ENCODE measurements around the gene MAPRE2.
"Not testable (repeated sequence)": the region's sequence is repeated elsewhere in the genome, so short reads cannot be mapped to it uniquely, and the experiment has no call there.

The MAPRE2 gene

DNA sequence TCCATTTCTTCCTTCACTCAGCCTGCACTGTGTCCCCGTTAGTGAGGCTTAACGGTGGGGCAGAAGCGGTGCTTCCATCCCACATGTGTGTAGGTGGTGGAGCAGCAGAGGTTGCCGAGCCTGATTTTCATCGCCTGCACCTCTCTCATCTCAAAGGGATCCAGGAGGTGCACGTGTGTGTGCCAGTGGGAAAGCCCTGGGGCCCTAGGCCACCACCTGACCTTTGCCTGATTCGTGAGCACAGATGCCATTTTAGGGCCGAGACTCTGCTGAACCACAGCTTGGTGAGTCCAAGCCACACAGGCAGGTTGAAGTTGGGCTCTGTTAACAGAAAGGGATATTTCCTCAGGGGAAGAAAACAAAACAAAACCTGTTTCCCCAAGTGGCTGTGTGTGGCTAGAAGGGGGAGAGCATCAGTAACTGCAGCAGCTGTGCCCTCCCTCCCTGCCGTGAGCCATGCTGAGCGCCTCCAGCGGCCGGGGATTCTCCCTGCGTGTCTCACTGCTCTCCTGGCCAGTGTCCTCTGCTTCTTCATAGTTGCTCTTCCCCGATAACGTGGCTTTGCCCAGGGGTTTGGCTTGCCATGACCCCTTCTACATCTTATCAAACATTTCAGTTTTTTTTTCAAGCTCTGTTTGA is 81.5 kb downstream of the MAPRE2 start:
- peak in 1 of 3 experiments; percentile 26 for DNase-seq (ENCODE audit: low read depth in 3 of 3)

DNA sequence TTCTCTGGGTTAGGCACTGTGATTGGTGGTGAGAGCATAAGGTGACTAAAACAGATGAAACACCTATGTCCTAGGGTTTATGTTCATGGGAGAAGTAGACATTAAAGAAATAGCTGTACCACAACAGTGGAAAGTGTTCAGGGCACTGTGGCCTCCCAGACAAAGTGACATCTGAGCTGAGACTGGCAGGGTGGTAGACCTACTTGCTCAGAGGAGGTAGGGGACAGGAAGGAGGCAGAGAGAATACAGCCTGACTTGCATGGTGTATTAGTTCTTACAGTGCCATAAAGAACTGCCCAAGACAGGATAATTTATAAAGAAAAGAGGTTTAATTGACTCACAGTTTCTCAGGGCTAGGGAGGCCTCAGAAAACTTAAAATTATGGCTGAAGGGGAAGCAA is 82.6 kb downstream of the MAPRE2 start:
- DNase-seq (ENCODE audit: low read depth in 3 of 3) = no peak

DNA sequence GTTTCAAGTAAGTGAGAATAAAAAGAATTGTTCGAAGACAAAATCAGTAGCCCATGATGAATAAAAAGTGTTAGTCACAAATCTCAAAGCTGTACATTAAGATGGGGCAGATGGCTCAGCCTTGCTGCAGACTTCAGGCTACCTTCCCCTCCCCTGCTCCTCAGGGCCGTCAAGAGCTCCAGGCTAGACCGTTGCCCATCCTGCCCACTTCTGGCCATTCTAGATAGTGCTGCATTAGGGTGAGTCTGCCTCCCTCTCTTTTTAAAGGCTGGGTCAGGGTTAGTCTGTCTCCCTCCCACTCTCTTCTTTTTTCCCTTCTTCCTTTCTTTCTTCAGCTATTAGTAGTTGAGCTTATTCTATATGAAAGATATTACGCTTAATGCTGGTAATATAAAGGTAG is 86.0 kb downstream of the MAPRE2 start:
- no peak for DNase-seq (ENCODE audit: low read depth in 3 of 3)

DNA sequence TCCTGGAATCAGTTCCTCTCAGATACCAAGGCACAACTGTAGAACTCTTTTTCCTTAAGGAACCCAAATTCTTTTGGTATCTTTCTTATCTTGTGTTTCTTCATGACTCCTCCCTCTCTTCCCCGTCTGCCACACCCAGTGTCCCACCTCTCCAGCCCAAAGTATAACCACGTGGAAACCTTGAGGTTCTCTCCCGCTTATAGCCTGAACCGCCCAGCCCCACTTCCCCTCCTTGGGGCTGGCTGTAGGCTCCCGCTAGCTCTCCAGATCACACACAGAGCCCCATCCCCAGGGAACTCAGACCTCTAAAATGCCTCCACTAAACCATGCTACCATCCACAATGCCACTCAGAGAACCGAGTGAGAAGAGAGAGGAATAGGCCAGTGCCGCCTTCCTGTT is 87.5 kb downstream of the MAPRE2 start:
- no peak for DNase-seq (ENCODE audit: low read depth in 3 of 3)

DNA sequence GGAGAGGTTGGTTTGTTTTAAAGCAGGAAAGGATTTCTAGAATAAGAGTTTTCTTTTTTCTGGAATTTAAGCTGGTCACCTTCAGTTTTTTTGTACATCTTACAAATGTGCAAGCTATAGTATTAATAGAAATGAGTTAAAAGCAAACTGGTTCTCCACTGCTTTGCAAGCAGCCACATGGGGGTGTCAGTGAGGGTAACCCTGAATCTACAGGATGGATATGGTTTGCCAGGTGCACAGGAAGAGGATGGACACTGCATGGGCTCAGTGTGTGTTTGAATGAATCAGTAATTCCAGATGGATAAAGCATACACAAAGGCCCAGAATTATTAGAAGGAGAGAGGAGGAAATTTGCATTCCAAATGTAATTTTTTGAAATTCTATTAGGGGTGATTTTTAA is 89.0 kb downstream of the MAPRE2 start:
- no peak for DNase-seq (ENCODE audit: low read depth in 3 of 3)

DNA sequence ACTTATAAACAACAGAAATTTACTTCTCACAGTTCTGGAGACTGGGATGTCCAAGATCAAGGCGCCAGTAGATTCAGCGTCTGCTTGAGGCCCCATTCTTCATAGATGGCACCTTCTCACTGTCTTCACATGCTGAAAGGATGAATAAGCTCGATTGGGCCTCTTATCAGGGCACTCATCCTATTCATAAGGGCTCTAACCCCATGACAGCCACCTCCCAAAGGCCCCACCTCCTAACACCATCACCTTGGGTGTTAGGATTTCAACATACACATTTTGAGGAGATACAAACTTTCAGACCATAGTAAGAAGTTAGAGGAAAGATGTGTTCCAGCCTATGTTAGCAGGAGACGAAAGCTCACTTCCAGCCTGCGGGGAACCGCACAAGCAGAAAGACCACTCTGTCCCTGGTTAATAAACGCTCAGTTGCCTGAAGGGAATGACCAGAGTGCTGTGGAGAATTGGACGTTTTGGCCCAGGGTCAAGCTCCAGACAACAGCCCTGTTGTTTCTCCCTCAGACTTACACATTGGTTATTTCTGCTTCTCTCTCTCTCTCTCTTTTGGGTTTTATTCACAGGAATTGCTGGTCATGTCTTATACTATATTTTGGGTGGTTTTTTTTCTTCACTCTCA is 90.3 kb downstream of the MAPRE2 start:
- no peak for DNase-seq (ENCODE audit: low read depth in 3 of 3)

DNA sequence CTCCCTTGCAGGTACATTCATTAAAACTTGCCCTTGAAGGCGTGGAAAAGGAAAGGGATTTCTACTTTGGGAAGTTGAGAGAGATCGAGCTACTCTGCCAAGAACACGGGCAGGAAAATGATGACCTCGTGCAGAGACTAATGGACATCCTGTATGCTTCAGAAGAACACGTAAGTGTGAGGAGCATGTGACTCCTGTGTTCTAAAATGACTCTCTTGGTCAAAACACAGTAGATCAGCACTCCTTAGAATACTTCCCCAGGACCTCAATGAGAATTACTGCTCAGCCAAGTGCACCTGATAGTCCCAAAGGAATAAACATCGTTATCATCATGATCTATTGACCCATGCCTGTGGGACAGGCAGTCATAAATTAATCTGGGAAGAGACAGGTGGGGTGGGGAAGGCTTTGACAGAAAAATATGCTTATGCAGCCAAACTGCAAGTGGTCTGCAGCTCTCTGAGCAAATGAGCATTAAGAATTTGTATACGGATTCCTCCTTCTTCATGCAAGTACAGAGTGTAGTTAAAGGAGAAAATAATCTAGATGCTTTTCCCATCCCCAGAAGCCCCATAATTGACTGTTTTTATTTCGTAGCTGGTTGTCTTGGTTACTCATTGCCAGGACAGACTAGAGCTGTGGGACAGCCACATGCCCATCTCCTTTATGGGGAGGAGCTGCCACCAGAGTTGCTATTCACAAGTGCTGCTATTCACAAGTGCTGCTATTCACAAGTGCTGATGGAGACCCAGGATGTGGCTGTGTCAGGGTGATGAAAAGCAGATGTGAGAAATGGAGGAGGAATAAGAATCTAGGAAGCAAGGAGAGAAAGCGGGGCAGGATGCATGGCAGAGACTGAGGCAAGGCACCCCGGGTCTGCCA is 91.0 kb downstream of the MAPRE2 start:
- no peak for DNase-seq (ENCODE audit: low read depth in 3 of 3)

DNA sequence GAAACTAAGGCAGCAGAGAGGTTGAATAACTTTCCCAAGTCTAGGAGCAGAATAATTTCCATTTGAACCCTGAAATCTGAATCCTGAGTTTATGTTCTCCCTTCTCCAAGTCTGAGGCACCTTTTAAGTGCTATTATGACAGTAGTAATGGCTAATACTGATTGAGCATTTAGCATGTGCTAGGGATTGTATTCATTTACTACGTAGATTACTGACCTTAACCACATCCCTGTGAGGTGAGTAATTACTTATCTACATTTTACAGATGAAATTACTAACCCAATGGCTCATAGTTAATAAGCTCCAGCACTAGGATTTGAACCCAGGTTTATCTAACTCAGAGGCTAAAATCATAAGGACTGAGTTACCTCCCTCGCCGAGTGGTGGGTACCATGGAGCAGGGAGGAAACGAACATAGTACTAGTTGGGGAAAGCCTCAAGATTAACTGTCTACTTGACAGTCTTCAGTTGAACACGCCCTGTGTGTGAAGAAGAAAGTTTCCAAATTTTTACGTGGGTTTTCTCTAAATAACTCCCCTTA is 93.0 kb downstream of the MAPRE2 start:
- no peak for DNase-seq (ENCODE audit: low read depth in 3 of 3)

DNA sequence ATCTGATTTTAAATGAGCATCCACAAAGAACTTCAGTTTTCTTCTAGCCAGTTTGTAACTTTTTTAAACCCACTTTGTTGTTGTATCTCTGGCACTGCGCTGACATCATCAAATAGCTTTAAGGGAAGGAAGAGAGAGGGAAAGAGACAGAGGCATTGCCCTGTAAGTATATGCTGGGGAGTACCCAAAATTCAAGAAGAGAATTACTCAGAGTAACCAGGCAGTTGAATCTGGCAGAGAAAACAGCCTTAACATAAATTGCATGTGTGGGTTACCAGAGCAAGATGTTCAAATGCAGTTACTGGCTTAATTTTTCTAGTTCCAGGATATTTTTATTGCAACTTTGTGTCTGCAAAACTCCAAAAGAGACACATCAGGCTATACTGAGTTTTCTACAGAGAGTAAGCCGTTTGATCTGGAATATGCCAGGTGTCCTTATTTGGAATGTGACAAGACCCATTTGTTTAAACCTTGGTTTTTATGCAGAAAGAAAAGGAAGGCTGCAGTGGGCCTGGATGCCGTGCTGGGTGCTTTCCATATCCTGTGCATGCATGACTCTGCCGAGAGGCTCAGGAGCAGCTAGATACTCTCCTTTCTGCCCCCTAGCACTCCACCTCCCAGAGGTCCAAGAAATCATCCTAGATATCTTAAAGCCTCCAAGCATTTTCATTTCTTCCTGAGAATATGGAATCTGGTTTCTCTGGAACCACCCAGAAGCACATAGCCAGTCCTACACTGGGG is 93.7 kb downstream of the MAPRE2 start:
- no peak for DNase-seq (ENCODE audit: low read depth in 3 of 3)

DNA sequence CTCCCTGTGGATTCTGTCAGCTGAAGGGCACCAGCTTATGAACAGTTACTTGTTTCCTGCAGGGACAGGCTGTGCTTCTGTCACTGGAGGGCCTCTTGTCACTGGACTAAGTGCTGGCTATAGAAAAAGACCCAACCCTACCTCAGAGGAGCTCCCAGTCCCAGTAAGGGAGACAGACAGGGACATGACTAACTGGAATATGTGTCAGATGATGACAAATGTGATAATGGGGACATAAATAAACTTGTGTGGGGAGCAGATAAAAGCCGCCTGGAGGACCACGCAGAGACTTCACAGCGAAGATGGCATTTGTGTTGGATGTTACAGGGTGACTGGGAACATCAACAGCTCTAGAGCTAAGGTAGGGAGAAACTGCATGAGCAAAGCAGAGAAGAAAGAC is 95.0 kb downstream of the MAPRE2 start:
- no peak for DNase-seq (ENCODE audit: low read depth in 3 of 3)

DNA sequence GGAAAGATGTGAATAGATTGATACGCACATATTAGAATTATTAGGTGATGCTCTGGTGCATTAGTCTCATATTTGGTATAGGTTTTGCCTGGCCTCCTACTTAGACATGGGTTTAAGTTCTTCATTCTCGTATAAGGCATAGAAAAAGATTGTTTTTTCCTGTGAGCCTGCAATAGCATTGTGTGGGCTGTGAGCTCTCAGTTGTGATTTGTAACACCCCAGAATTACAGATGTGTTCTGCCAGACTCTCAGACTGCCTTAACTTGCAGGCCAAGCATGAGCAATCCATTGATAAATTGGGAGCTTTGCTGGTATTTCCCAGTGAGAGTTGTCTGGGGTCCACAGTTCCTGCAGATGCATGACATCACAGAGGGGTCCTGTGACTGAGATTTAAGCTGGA is 95.7 kb downstream of the MAPRE2 start:
- DNase-seq (ENCODE audit: low read depth in 3 of 3) = no peak

DNA sequence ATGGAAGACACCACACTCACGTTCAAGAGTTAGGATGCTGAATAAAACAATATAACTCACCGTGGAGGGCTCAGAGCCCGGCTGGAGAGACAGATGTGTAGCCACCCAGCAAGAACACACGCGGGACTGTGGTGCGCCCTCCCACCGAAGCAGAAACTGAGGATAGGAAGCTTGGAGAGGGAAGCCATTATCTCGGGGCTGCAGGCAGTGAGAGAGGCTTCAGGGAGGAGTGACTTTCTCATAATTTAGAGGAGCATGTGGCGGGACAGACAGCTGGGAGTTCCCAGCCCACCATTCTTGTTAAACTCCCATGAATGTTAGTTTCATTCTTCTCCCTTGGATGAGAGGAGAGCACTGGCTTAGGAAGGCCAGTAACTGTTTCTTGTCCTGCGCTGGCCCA is 96.4 kb downstream of the MAPRE2 start:
- no peak for DNase-seq (ENCODE audit: low read depth in 3 of 3)

DNA sequence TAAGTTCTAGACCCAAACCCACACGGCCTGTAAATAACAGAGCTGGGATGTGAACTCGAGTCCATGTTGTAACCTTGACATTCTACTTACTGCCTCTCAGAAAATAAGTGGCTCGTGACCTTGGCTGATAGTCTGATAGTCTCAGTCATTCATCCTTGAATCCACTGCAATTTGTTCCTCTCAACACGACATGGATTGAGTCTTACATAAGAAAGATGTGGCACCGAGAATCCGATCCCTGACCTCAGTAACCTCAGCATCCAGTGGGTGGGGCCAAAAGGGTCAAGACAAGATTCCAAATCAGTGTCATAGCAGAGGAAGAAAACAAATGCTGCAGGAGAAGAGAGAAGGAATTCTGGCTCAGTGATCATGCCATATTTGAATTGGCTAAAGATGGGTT is 97.6 kb downstream of the MAPRE2 start:
- DNase-seq (ENCODE audit: low read depth in 3 of 3) = no peak

DNA sequence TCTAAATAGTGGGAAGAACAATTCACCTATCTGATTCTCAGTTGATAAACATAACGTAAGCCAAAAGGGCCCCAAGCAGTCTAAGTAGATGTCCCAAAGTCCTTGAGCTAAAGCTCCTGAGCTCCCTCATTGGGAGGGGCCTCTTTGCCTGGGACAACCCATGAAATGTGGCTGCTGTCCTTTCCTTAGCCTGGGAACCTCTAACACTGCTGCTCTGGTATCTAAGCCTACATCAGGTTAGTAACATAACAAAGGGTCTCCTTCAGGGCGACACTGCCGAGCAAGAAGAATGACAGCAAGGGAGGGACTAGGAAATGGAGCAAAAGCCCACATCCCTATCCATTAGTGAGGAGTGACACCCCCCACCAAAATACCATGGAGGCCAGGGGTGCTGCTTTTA is 98.3 kb downstream of the MAPRE2 start:
- no peak for DNase-seq (ENCODE audit: low read depth in 3 of 3)

DNA sequence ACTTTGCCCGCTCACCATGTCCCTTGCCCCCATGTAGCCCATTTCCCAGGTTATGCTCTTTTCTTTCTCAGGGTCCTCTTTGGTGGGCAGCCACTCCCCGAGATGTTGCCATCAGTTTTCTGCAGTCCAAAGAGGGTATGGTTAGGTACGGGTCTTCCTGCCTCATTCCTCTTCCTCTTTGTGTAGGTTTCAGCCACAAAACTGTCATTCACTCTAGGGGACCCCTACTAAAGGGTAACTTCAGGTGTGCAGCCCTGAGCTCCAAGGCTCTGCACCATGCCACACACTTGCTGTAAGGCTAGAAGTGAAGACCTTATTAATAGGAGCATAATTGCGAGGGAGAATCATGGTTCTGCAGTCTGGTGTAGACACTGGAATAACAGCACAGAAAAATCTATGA is 99.9 kb downstream of the MAPRE2 start:
- no peak for DNase-seq (ENCODE audit: low read depth in 3 of 3)

DNA sequence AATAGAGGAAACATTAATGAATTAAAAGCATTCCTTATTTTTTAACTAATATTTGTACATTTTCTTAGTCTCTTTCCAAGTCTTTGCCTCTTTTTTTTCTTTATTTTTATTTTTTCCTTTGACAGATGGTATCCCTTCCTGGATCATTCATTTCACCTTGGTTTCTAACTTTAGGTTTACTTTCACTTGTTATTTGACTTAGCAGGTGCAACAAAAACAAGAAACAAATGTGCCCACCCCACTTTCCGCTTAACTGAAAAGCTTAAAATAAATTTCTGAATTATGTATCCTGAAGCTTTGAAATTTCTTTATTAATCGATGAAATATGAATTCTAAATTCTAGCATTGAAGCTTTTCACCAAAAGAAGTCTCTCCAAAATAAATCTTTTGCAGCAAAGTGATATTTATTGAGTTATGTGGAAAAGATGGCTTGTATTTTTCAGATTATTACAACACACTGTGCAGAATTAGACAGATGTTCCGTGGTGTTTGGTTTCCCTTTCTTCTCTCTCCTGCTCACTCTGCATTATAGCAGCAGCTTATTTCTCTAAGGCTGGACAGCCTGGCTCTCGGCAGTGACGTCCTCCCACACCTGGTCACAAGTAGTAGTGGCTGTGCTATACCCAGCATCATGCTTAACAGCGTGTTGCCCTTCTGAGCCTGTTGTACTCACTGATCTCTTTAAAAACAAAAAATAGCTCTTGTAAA is 100.5 kb downstream of the MAPRE2 start:
- DNase-seq (ENCODE audit: low read depth in 3 of 3) = no peak

DNA sequence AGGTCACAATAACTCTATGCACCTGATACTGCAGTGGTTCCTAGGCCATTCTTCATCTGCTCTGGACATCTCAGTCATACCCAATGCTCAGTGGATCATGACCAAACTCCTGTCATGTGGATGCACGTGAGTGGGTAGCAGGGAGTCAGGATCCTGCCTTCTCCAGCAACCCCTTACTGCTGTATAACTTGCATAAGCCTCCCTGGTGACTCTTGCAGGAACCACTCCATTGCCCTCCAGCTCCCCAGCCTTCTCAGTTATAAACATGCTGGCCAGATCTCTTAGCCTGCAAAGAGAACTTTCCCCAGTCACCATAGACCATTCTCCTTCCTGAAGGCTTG is 101.0 kb downstream of the MAPRE2 start:
- no peak for DNase-seq (ENCODE audit: low read depth in 3 of 3)

DNA sequence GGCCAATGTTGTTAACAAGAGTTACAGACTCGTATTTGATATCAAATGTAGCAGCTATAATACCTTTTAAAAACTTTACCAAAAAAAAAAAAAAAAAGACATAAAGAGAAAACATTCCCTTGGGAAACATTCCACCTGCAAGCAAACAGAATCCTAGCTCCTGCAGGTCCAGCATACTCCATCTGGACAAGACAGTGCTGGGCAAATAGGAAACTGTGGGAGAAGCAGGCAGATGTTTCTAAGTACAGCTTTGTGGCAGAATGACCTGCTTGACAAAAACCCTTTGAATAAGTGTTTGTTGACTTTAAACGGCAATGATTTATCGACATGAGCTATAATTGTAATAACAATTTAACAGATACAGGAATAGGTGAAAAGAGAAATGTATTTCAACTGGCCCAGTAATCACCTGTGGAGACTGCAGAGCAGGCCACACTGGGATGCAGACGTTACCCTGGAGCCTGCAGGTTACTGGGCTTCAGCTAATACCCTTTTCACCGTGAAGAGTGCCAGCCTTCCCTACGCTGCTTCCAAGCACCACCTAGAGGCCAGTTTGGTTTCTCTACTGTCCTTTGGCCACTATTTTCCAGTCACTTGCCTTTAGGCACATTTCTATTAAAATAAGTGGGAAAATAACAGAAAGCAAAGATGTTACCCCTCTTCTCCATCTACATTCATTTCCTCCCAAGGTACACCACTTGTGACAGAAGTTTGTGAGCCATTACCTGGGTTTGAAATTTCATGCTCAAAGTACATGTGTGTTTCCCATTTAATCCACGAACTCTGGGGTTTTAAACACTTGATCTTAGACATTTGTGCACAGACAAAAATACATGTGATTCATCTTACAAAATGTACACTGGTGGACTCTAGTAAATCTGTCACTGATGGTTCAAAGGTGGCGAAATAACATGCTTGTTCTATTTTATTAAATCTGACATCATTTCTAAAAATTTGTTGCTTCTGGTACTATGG is 102.7 kb downstream of the MAPRE2 start:
- DNase-seq (ENCODE audit: low read depth in 3 of 3) = peak in 1 of 3 experiments; percentile 16

DNA sequence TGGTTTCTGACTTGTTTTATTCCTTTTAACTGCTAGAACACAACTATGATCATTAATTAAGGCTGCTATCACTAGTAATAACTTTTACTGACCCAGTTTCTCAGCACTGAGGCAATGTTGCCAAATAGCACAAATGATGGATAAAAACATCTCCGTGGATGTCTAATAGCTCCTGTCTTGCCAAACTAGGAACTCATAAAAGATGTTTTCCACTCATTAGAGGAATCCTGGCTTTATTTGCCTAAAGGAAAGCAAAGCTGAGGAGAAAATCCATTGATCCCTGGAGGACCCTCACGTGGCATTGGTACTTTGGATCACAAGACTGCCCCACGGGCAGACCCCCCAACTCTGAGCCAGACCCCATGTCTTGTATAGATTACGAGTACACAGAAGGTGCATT is 103.5 kb downstream of the MAPRE2 start:
- DNase-seq (ENCODE audit: low read depth in 3 of 3) = no peak

DNA sequence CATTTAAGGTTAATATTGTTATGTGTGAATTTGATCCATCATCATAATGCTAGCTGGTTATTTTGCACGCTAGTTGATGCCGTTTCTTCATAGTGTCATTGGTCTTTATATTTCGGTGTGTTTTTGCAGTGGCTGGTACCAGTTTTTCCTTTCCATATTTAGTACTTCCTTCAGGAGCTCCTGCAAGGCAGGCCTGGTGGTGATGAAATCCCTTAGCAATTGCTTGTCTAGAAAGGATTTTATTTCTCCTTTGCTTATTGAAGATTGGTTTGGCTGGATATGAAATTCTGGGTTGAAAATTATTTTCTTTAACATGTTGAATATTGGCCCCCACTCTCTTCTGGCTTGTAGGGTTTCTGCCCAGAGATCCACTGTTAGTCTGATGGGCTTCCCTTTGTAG is 109.0 kb downstream of the MAPRE2 start:
- not testable (repeated sequence) for DNase-seq (ENCODE audit: low read depth in 3 of 3)

All from stimulated activated CD4-positive, alpha-beta T cell treated with anti-CD3 and anti-CD28 coated beads, TNF-alpha, amount 100 ng/mL, for 24 hours (primary cell).